Colonic mucosa (tissue), 4 donors: ENCODE data around the gene KCNH5. TPM values are rescaled to one million over a fixed set of nuclear protein-coding genes. Genes with fewer than 3 reads are reported as not detected.

Experiments used
- DNase-seq: peaks from one replicate; pipeline ENCODE4 v3.0.0-alpha.2; 2020
- H3K27ac ChIP-seq: fragments of 200-600 bp; one replicate; pipeline ENCODE4 v1.8.0; 2021
- H3K27me3 ChIP-seq: fragments of 200-600 bp; one replicate; pipeline ENCODE4 v1.8.0; 2021
- H3K36me3 ChIP-seq: fragments of 200-600 bp; one replicate; pipeline ENCODE4 v1.8.0; 2021
- H3K4me1 ChIP-seq: fragments of 200-600 bp; one replicate; pipeline ENCODE4 v1.8.0; 2021; ENCODE audit warnings: mild to moderate bottlenecking
- H3K4me3 ChIP-seq: fragments of 200-600 bp; one replicate; pipeline ENCODE4 v1.8.0; 2021
- H3K9ac ChIP-seq, 2 donors: one replicate each; pipeline ENCODE4 v1.7.0; 2013; ENCODE audit warnings: control low read depth in 2 of 2, low read depth in 2 of 2, low read length in 2 of 2
- H3K9me3 ChIP-seq: fragments of 200-600 bp; one replicate; pipeline ENCODE4 v1.8.0; 2021
- CTCF ChIP-seq: fragments of 200-600 bp; IDR thresholded peaks from one replicate; pipeline ENCODE4 v1.8.0; 2022; ENCODE audit warnings: antibody characterized with exemption, mild to moderate bottlenecking
- intact Hi-C: fragments of 100-400 bp; cut with DNase I; formaldehyde crosslinking; loops from one replicate; pipeline ENCODE4 v1.14.1; 2022
- total RNA-seq, 2 donors: library from RNA; stranded (reverse); fragmentation: NEBNext Ultra II Directional in 1 of 2; extraction: Animal tissue kit (Norgen Biotek cat#: 25700) in 1 of 2; gene quantifications; one replicate each; pipeline ENCODE4 v1.2.1, GENCODE V29; 2021
- donor health status: healthy.
- donor health status: DM: no; HTN: no; CAD: no.
- donor health status: DM: no; HTN: no; CAD: no.

The KCNH5 gene
- total RNA-seq, 2 donors from 2014 or later, result 0.11 TPM; not detected in 1

GRCh38 chr14:62956413-62956812 is 88.8 kb downstream of the KCNH5 start:
- Histone ChIP-seq H3K9ac (no peak overlapping the region), H3K4me3 (no peak overlapping the region), H3K27me3 (no peaks in the 10 kb centered on the region), H3K36me3 (no peaks in the 10 kb centered on the region), H3K4me1 (no peaks in the 10 kb centered on the region), H3K27ac (no peak overlapping the region), H3K9me3 (no peaks in the 10 kb centered on the region)
- intact Hi-C loops, result no loop called here
- no peak for DNase-seq
- TF ChIP-seq CTCF, result no peak

- Histone ChIP-seq H3K4me3 (no peak overlapping the region), H3K9ac (no peak overlapping the region), H3K4me1 (no peaks in the 10 kb centered on the region), H3K27me3 (no peaks in the 10 kb centered on the region), H3K27ac (no peak overlapping the region), H3K9me3 (no peaks in the 10 kb centered on the region), H3K36me3 (no peaks in the 10 kb centered on the region)
- no peak for DNase-seq
- intact Hi-C loops, result no loop called here
- TF ChIP-seq CTCF, result no peak
Measured at GRCh38 chr14:62954165-62954564, 91.1 kb downstream of the KCNH5 start.

- no peaks in the 10 kb centered on the region for H3K27me3 ChIP-seq
- intact Hi-C loops, result no loop called here
Measured at GRCh38 chr14:62952226-62952625, 93.0 kb downstream of the KCNH5 start.

GRCh38 chr14:62947301-62947700 is 98.0 kb downstream of the KCNH5 start:
- Histone ChIP-seq H3K4me1 (no peaks in the 10 kb centered on the region), H3K27me3 (no peaks in the 10 kb centered on the region), H3K27ac (no peak overlapping the region), H3K4me3 (no peak overlapping the region), H3K9me3 (no peaks in the 10 kb centered on the region), H3K9ac (no peak overlapping the region), H3K36me3 (no peaks in the 10 kb centered on the region)
- intact Hi-C loops, result no loop called here
- TF ChIP-seq CTCF, result no peak
- no peak for DNase-seq

More at GRCh38 chr14:62952226-62952625, 93.0 kb downstream of the KCNH5 start:
- H3K4me3 ChIP-seq, result no peak overlapping the region
- H3K9ac ChIP-seq, result no peak overlapping the region
- DNase-seq, result no peak
- H3K9me3 ChIP-seq, result no peaks in the 10 kb centered on the region
- H3K4me1 ChIP-seq, result no peaks in the 10 kb centered on the region
- TF ChIP-seq CTCF, result no peak
- H3K27ac ChIP-seq, result no peak overlapping the region
- H3K36me3 ChIP-seq, result no peaks in the 10 kb centered on the region

- no peak overlapping the region for H3K27ac ChIP-seq
- H3K4me1 ChIP-seq, result no peaks in the 10 kb centered on the region
- H3K9me3 ChIP-seq, result no peaks in the 10 kb centered on the region
- no peak overlapping the region for H3K9ac ChIP-seq
- DNase-seq, result no peak
- TF ChIP-seq CTCF, result no peak
- intact Hi-C loops, result no loop called here
- H3K36me3 ChIP-seq, result no peaks in the 10 kb centered on the region
- no peaks in the 10 kb centered on the region for H3K27me3 ChIP-seq
- no peak overlapping the region for H3K4me3 ChIP-seq
Measured at GRCh38 chr14:62946221-62946620, 99.0 kb downstream of the KCNH5 start.

GRCh38 chr14:62943202-62943601 is 102.1 kb downstream of the KCNH5 start:
- H3K9me3 ChIP-seq, result no peaks in the 10 kb centered on the region
- DNase-seq, result no peak
- H3K9ac ChIP-seq, result no peak overlapping the region
- H3K27ac ChIP-seq, result no peak overlapping the region
- H3K36me3 ChIP-seq, result no peaks in the 10 kb centered on the region
- TF ChIP-seq CTCF, result no peak
- no peak overlapping the region for H3K4me3 ChIP-seq
- H3K4me1 ChIP-seq, result no peaks in the 10 kb centered on the region
- no peaks in the 10 kb centered on the region for H3K27me3 ChIP-seq
- intact Hi-C loops, result no loop called here
